ENCODE measurements around the gene SLC11A1. TPM values are rescaled to one million over a fixed set of nuclear protein-coding genes. Genes with fewer than 3 reads are reported as not detected.

SLC11A1 gene
- total RNA-seq, 1 experiment from 2014 or later, result 0.44 TPM

GRCh38 chr2:218344755-218345417 is 37.2 kb upstream of the SLC11A1 start:
- BruUV-seq (replicated peaks), result no TSS peak
- H3K4me2 ChIP-seq, result no peak overlapping the region
- no peaks in the 10 kb centered on the region for H3K9me3 ChIP-seq (ENCODE audit: insufficient read depth, low read depth)
- no peak overlapping the region for H3K4me3 ChIP-seq
- H3K4me1 ChIP-seq (replicated peaks; ENCODE audit: insufficient read depth), result no peaks in the 10 kb centered on the region
- no peaks in the 10 kb centered on the region for H4K20me1 ChIP-seq (ENCODE audit: insufficient read depth)
- intact Hi-C loops (cut with micrococcal nuclease; ENCODE audit: unreplicated experiment), result no loop called here
- no peak for TF ChIP-seq CTCF (conservative IDR thresholded peaks at IDR 0.05)
- TF ChIP-seq EZH2 (IDR thresholded peaks at IDR 0.05; ENCODE audit: low read depth), result no peak
- ChIA-PET POLR2A (ENCODE audit: unreplicated experiment) (no interaction called here), CTCF (interaction anchor here (0.6 kb wide), 1 partner anchor 15 kb away, joined by 4 read pairs; no protein-coding TSS in a partner anchor)
- no peaks in the 10 kb centered on the region for H3K36me3 ChIP-seq (ENCODE audit: low read depth)
- H3K27me3 ChIP-seq (ENCODE audit: insufficient read depth, low read depth), result no peaks in the 10 kb centered on the region
- no peak overlapping the region for H3K27ac ChIP-seq
- no peaks in the 10 kb centered on the region for H3K79me2 ChIP-seq (ENCODE audit: low read depth)
- no peaks in the 10 kb centered on the region; the same call in 1 of the 2 replicates for H3F3A ChIP-seq (ENCODE audit: insufficient read depth, low read depth)
- H3K9me2 ChIP-seq (ENCODE audit: insufficient read depth), result no peaks in the 10 kb centered on the region
- H2AFZ ChIP-seq, result no peak overlapping the region
- no peak for DNase-seq

GRCh38 chr2:218345491-218346236 is 36.4 kb upstream of the SLC11A1 start:
- H3K36me3 ChIP-seq (ENCODE audit: low read depth), result no peaks in the 10 kb centered on the region
- H3K4me1 ChIP-seq (replicated peaks; ENCODE audit: insufficient read depth), result no peaks in the 10 kb centered on the region
- H4K20me1 ChIP-seq (ENCODE audit: insufficient read depth), result no peaks in the 10 kb centered on the region
- no peak overlapping the region for H3K27ac ChIP-seq
- no peaks in the 10 kb centered on the region for H3K9me2 ChIP-seq (ENCODE audit: insufficient read depth)
- H3K79me2 ChIP-seq (ENCODE audit: low read depth), result no peaks in the 10 kb centered on the region
- TF ChIP-seq CTCF (conservative IDR thresholded peaks at IDR 0.05), result no peak
- TF ChIP-seq EZH2 (IDR thresholded peaks at IDR 0.05; ENCODE audit: low read depth), result no peak
- ChIA-PET POLR2A (ENCODE audit: unreplicated experiment) (no interaction called here), CTCF (interaction anchor here (0.6 kb wide), 1 partner anchor 14 kb away, joined by 4 read pairs; no protein-coding TSS in a partner anchor)
- H3K27me3 ChIP-seq (ENCODE audit: insufficient read depth, low read depth), result no peaks in the 10 kb centered on the region
- intact Hi-C loops (cut with micrococcal nuclease; ENCODE audit: unreplicated experiment), result no loop called here
- no peak overlapping the region for H3K4me2 ChIP-seq
- no TSS peak for BruUV-seq (replicated peaks)
- no peak overlapping the region for H2AFZ ChIP-seq
- no peaks in the 10 kb centered on the region; the same call in none of the 2 replicates for H3F3A ChIP-seq (ENCODE audit: insufficient read depth, low read depth)
- DNase-seq, result no peak
- peaks cover 3% of the 10 kb centered on the region; the same call in 1 of the 2 replicates for H3K9me3 ChIP-seq (ENCODE audit: insufficient read depth, low read depth)
- H3K4me3 ChIP-seq, result no peak overlapping the region

GRCh38 chr2:218347172-218347571 is 34.9 kb upstream of the SLC11A1 start:
- ChIA-PET POLR2A (ENCODE audit: unreplicated experiment) (no interaction called here), CTCF (interaction anchor here (0.6 kb wide), 1 partner anchor 138 kb away, joined by 10 read pairs; no protein-coding TSS in a partner anchor)
- no peak overlapping the region for H2AFZ ChIP-seq
- H3F3A ChIP-seq (ENCODE audit: insufficient read depth, low read depth), result no peaks in the 10 kb centered on the region; the same call in none of the 2 replicates
- H3K79me2 ChIP-seq (ENCODE audit: low read depth), result no peaks in the 10 kb centered on the region
- H3K4me2 ChIP-seq, result no peak overlapping the region
- no peaks in the 10 kb centered on the region for H3K4me1 ChIP-seq (replicated peaks; ENCODE audit: insufficient read depth)
- H3K4me3 ChIP-seq, result no peak overlapping the region
- intact Hi-C loops (cut with micrococcal nuclease; ENCODE audit: unreplicated experiment), result no loop called here
- no TSS peak for BruUV-seq (replicated peaks)
- TF ChIP-seq CTCF (conservative IDR thresholded peaks at IDR 0.05) (no peak), EZH2 (IDR thresholded peaks at IDR 0.05; ENCODE audit: low read depth) (no peak)
- no peak for DNase-seq
- no peaks in the 10 kb centered on the region for H3K27me3 ChIP-seq (ENCODE audit: insufficient read depth, low read depth)
- H3K36me3 ChIP-seq (ENCODE audit: low read depth), result no peaks in the 10 kb centered on the region
- no peaks in the 10 kb centered on the region for H4K20me1 ChIP-seq (ENCODE audit: insufficient read depth)
- no peaks in the 10 kb centered on the region for H3K9me2 ChIP-seq (ENCODE audit: insufficient read depth)
- no peak overlapping the region for H3K27ac ChIP-seq
- peaks cover 11% of the 10 kb centered on the region; the same call in 1 of the 2 replicates for H3K9me3 ChIP-seq (ENCODE audit: insufficient read depth, low read depth)
